Measurements from ENCODE around the gene FLNB. TPM values are rescaled to one million over a fixed set of nuclear protein-coding genes. Genes with fewer than 3 reads are reported as not detected.
A peak's percentile ranks its signal among the peaks of the same experiment; 100 is the strongest.

Gene FLNB
- total and polyA plus RNA-seq, 2 of the 13 experiments (the other 11 are each of a cell fraction or from before 2014, with no cell fraction given) = 106 to 130 TPM

DNA sequence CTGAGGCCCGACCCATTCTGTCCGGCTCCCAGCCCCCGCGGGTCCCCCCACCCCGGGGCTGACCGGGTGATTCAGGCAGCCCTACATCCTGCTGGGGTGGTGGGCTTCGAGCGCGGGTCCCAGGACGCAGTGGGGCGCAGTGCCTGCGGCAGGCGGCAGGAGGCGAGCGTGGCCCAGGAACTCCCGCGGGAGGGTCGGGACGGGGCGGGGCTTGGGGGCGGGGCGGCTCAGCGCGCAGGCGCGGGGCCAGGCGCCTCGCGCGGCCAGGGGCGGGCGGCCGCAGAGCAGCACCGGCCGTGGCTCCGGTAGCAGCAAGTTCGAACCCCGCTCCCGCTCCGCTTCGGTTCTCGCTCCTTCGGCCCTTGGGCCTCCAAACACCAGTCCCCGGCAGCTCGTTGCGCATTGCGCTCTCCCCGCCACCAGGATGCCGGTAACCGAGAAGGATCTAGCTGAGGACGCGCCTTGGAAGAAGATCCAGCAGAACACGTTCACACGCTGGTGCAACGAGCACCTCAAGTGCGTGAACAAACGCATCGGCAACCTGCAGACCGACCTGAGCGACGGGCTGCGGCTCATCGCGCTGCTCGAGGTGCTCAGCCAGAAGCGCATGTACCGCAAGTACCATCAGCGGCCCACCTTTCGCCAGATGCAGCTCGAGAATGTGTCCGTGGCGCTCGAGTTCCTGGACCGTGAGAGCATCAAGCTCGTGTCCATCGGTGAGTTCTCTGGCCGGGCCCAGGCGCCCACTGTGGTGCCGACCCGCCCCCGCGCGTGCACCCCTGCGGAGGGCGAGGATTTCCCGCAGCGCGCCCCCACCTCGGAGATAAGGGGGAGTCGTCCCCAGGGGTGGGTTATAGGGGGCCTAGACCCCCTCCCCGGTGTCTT, at the start of gene FLNB (continued):
- 0 out of 2 replicates have a peak, but pooled peaks have one; percentile 38 for TF ChIP-seq THYN1 (CRISPR knock-in tag; IDR thresholded peaks at IDR 0.05; ENCODE audit: borderline replicate concordance, low read depth)
- peak; percentile 73; the same call in 1 of the 2 replicates for TF ChIP-seq REPIN1 (CRISPR knock-in tag; IDR thresholded peaks at IDR 0.05; ENCODE audit: borderline replicate concordance, low read depth)
- TF ChIP-seq ZSCAN9 (CRISPR knock-in tag; IDR thresholded peaks at IDR 0.05; ENCODE audit: borderline replicate concordance) = no peak
- TF ChIP-seq ZC3H13 (CRISPR knock-in tag; IDR thresholded peaks at IDR 0.05) = no peak; the same call in 1 of the 2 replicates
- no peak for TF ChIP-seq KDM6A (CRISPR knock-in tag; IDR thresholded peaks at IDR 0.05; ENCODE audit: low read depth)
- no peak for TF ChIP-seq NFYC (CRISPR knock-in tag; IDR thresholded peaks at IDR 0.05)
- TF ChIP-seq, protein P1, sequence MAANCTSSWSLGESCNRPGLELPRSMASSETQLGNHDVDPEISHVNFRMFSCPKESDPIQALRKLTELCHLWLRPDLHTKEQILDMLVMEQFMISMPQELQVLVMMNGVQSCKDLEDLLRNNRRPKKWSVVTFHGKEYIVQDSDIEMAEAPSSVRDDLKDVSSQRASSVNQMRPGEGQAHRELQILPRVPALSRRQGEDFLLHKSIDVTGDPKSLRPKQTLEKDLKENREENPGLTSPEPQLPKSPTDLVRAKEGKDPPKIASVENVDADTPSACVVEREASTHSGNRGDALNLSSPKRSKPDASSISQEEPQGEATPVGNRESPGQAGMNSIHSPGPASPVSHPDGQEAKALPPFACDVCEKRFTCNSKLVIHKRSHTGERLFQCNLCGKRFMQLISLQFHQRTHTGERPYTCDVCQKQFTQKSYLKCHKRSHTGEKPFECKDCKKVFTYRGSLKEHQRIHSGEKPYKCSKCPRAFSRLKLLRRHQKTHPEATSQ (CRISPR knock-in tag; IDR thresholded peaks at IDR 0.05; ENCODE audit: borderline replicate concordance) = no peak
- TF ChIP-seq, protein P2, sequence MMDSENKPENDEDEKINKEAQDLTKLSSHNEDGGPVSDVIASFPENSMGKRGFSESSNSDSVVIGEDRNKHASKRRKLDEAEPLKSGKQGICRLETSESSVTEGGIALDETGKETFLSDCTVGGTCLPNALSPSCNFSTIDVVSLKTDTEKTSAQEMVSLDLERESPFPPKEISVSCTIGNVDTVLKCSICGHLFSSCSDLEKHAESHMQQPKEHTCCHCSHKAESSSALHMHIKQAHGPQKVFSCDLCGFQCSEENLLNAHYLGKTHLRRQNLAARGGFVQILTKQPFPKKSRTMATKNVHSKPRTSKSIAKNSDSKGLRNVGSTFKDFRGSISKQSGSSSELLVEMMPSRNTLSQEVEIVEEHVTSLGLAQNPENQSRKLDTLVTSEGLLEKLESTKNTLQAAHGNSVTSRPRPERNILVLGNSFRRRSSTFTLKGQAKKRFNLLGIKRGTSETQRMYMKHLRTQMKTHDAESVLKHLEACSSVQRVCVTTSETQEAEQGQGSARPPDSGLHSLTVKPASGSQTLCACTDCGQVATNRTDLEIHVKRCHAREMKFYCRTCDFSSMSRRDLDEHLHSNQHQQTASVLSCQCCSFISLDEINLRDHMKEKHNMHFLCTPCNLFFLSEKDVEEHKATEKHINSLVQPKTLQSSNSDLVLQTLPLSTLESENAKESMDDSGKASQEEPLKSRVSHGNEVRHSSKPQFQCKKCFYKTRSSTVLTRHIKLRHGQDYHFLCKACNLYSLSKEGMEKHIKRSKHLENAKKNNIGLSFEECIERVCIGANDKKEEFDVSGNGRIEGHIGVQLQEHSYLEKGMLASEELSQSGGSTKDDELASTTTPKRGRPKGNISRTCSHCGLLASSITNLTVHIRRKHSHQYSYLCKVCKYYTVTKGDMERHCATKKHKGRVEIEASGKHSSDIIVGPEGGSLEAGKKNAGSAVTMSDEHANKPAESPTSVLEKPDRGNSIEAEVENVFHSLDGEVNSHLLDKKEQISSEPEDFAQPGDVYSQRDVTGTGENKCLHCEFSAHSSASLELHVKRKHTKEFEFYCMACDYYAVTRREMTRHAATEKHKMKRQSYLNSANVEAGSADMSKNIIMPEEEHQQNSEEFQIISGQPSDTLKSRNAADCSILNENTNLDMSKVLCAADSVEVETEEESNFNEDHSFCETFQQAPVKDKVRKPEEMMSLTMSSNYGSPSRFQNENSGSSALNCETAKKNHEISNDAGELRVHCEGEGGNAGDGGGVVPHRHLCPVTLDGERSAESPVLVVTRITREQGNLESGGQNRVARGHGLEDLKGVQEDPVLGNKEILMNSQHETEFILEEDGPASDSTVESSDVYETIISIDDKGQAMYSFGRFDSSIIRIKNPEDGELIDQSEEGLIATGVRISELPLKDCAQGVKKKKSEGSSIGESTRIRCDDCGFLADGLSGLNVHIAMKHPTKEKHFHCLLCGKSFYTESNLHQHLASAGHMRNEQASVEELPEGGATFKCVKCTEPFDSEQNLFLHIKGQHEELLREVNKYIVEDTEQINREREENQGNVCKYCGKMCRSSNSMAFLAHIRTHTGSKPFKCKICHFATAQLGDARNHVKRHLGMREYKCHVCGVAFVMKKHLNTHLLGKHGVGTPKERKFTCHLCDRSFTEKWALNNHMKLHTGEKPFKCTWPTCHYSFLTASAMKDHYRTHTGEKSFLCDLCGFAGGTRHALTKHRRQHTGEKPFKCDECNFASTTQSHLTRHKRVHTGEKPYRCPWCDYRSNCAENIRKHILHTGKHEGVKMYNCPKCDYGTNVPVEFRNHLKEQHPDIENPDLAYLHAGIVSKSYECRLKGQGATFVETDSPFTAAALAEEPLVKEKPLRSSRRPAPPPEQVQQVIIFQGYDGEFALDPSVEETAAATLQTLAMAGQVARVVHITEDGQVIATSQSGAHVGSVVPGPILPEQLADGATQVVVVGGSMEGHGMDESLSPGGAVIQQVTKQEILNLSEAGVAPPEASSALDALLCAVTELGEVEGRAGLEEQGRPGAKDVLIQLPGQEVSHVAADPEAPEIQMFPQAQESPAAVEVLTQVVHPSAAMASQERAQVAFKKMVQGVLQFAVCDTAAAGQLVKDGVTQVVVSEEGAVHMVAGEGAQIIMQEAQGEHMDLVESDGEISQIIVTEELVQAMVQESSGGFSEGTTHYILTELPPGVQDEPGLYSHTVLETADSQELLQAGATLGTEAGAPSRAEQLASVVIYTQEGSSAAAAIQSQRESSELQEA (CRISPR knock-in tag; IDR thresholded peaks at IDR 0.05; ENCODE audit: not compliant biosample characterization) = peak; percentile 49
- TF ChIP-seq MIER3 (CRISPR knock-in tag; IDR thresholded peaks at IDR 0.05; ENCODE audit: borderline replicate concordance) = no peak
- TF ChIP-seq, protein P3, sequence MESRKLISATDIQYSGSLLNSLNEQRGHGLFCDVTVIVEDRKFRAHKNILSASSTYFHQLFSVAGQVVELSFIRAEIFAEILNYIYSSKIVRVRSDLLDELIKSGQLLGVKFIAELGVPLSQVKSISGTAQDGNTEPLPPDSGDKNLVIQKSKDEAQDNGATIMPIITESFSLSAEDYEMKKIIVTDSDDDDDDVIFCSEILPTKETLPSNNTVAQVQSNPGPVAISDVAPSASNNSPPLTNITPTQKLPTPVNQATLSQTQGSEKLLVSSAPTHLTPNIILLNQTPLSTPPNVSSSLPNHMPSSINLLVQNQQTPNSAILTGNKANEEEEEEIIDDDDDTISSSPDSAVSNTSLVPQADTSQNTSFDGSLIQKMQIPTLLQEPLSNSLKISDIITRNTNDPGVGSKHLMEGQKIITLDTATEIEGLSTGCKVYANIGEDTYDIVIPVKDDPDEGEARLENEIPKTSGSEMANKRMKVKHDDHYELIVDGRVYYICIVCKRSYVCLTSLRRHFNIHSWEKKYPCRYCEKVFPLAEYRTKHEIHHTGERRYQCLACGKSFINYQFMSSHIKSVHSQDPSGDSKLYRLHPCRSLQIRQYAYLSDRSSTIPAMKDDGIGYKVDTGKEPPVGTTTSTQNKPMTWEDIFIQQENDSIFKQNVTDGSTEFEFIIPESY (CRISPR knock-in tag; IDR thresholded peaks at IDR 0.05) = no peak; the same call in 1 of the 2 replicates
- TF ChIP-seq, protein P4, sequence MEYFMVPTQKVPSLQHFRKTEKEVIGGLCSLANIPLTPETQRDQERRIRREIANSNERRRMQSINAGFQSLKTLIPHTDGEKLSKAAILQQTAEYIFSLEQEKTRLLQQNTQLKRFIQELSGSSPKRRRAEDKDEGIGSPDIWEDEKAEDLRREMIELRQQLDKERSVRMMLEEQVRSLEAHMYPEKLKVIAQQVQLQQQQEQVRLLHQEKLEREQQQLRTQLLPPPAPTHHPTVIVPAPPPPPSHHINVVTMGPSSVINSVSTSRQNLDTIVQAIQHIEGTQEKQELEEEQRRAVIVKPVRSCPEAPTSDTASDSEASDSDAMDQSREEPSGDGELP (IDR thresholded peaks at IDR 0.05; ENCODE audit: borderline replicate concordance, low read depth) = no peak
- no peak for TF ChIP-seq SNRNP70 (IDR thresholded peaks at IDR 0.05; ENCODE audit: low read depth, low read length)
- no peak for TF ChIP-seq GTF2F1 (IDR thresholded peaks at IDR 0.05; ENCODE audit: low read length)
- 0 out of 2 replicates have a peak, but pooled peaks have one; percentile 22 for TF ChIP-seq ZNF737 (CRISPR knock-in tag; IDR thresholded peaks at IDR 0.05; ENCODE audit: borderline replicate concordance)
